Measurements from ENCODE around the gene SEC14L6.

SEC14L6 gene

DNA sequence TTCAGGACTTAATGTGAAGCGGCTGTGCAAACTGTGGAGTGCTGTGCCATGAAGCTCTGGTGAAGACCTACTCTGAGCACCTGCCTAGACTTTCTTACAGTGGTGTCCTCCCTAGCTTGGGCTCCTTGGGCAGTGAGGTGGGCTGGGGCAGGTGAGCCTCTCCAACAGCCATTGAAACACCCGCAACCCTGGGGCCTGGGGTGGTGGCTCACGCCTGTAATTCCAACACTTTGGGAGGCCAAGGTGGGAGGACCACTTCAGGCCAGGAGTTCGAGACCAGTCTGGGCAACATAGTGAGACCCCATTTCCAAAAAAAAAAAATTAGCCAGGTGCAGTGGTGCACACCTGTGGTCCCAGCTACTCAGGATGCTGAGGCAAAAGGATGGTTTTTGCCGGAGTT, 60.4 kb downstream of the SEC14L6 start:
- DNase-seq = no peak
- Mint-ChIP-seq H3K9me3 (no peaks in the 10 kb centered on the region), H3K27ac (no peak overlapping the region), H3K4me3 (no peak overlapping the region), H3K36me3 (no peaks in the 10 kb centered on the region), H3K27me3 (peaks cover 29% of the 10 kb centered on the region), H3K4me1 (no peaks in the 10 kb centered on the region)
- CTCF ChIA-PET = interaction anchor here (0.6 to 5.2 kb wide), 9 partner anchors 11 to 188 kb away, joined by 3 to 57 read pairs (median 3); partner anchors contain the start of gene RNF215

DNA sequence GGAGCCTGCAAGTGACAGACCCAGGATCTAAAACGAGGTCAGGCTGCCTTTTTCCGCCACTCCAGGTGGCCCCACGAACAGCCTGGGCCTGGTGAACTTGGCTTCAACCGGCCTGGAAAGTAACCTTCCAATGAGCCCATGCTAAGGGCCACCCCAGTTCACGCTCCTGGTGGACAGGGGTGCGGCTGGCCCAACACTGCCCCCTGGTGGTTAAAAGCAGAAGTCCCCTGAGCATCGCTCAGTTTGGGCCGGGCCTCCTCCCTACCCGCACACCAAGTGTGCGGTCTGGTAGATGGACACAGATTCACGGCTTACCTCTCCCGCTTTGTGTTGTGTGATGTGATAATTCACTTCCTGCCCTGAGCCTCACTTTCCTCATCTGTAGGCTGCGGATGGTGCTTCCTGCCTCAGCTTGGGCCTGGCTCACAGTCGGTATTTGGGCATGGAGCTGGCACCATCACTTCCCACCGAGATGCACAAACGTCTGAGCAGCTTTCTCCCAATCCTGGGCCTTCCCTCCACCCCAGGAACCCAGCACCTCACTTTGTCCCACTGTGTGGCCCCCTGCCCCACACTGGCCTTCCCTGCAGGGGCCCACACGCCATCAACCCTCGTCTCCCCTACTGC, 61.1 kb downstream of the SEC14L6 start:
- Mint-ChIP-seq H3K4me1 (no peaks in the 10 kb centered on the region), H3K4me3 (no peak overlapping the region), H3K36me3 (no peaks in the 10 kb centered on the region), H3K9me3 (no peaks in the 10 kb centered on the region), H3K27ac (no peak overlapping the region), H3K27me3 (peaks cover 24% of the 10 kb centered on the region)
- CTCF ChIA-PET = interaction anchor here (0.6 to 5.2 kb wide), 8 partner anchors 11 to 188 kb away, joined by 3 to 57 read pairs (median 3); partner anchors contain the start of gene RNF215
- peak; percentile 83 for DNase-seq

DNA sequence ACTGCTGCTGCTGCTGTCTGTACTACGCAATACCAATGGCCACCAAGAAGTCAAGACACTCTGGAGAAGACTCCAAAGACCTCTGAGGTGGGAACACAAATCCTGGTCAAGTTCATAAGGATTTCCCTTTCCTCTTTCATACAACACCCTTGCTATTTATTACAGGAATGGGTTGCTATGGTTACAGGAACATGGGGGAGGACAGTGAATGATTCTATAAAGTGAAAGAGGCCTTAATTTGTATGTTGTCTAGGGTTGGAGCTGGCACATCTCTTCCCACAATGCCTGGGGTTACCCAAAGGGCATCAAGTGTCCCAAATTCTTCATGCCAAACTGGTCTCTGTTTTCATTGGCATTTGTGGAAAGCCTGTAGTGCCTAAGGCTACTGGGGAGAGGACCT, 63.4 kb downstream of the SEC14L6 start:
- peaks cover 19% of the 10 kb centered on the region for H3K27me3 Mint-ChIP-seq
- no peaks in the 10 kb centered on the region for H3K4me1 Mint-ChIP-seq
- no peak overlapping the region for H3K27ac Mint-ChIP-seq
- H3K4me3 Mint-ChIP-seq = no peak overlapping the region
- no peak for DNase-seq
- CTCF ChIA-PET = interaction anchor here (0.7 to 5.2 kb wide), 5 partner anchors 8 to 773 kb away, joined by 3 to 57 read pairs (median 4); no protein-coding TSS in a partner anchor
- no peaks in the 10 kb centered on the region for H3K9me3 Mint-ChIP-seq
- H3K36me3 Mint-ChIP-seq = no peaks in the 10 kb centered on the region

DNA sequence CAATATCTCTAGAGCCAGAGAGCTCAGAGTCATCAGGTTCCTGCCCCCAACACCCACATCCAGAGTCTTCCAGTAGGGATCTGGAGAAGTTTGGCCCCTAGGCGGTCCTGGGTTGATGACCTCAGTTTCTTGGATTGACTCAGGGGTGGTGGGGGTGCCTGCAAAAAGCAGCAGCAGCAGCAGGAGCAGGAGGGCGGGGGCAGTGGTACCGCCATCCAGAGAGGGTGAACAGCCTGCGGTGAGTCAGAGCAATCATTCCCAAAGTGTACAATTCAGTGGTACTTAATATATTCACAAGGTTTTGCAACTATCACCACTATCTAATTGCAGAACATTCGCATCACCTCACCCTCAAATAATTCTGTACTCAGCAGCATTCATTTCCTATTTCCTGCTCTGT, 64.8 kb downstream of the SEC14L6 start:
- Mint-ChIP-seq H3K27me3 (peaks cover 26% of the 10 kb centered on the region), H3K4me3 (no peak overlapping the region), H3K4me1 (no peaks in the 10 kb centered on the region), H3K27ac (no peak overlapping the region), H3K36me3 (no peaks in the 10 kb centered on the region), H3K9me3 (no peaks in the 10 kb centered on the region)
- CTCF ChIA-PET = no interaction called here
- DNase-seq = no peak

DNA sequence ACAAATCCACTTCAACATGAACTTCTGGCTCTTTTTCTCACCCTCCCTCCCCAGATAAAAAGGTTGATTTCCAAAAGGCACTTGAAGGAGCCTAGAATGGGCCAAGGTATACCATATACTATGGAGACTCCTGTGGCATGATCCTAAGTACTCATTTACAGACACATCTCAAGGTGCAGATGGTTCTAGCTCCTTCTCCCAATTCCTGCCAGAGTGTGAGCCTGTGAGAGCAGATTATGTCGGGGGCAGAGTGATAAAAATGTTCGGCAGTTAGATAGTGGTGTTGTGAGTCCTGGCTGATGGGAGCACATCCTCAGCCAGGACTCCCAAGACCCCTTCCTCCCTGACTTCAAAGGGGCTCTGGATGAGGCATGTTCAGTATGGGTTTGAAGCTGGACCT, 66.6 kb downstream of the SEC14L6 start:
- Mint-ChIP-seq H3K27ac (no peak overlapping the region), H3K36me3 (no peaks in the 10 kb centered on the region), H3K4me1 (no peaks in the 10 kb centered on the region), H3K9me3 (no peaks in the 10 kb centered on the region), H3K4me3 (no peak overlapping the region), H3K27me3 (peaks cover 40% of the 10 kb centered on the region)
- DNase-seq = no peak
- CTCF ChIA-PET = interaction anchor here (1.4 to 1.6 kb wide), 2 partner anchors 36 to 89 kb away, joined by 3 to 5 read pairs; no protein-coding TSS in a partner anchor

DNA sequence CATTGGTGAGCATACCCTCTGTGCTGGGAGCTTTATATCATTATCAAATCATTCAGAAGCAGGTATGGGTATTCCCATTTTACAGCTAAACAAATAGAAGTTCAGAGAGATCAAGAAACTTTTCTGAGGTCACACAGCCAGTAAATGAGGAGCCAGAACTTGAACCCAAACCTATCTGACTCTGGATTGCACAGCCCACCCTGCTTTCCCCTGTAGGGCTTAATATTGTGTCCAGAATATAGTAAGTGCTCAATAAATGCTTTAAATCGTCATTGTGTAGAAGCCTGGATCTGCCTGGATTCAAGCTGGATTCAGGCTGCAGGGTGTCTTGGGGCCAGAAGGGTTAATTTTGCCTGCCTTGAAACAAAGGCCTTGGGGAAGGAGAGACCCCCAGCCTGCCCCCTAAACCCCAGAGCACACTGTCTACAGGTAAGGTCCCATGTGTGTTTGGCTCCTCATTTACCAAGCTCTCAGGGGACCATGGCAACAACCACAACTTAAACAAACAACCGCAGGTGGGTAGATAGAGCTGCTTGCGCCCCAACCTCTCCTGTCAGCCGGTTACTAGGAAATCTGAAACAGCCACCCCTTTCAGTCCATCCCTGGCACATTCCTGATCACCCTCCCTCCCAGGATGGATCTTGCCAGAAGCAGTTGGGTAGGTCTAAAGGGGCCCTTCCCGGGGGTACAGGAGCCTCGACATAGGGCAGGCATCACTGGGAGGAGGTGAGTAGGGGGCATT, 71.7 kb downstream of the SEC14L6 start:
- Mint-ChIP-seq H3K9me3 (no peaks in the 10 kb centered on the region), H3K27me3 (peaks cover 55% of the 10 kb centered on the region), H3K4me3 (no peak overlapping the region), H3K4me1 (peaks cover 9% of the 10 kb centered on the region), H3K27ac (no peak overlapping the region), H3K36me3 (no peaks in the 10 kb centered on the region)
- CTCF ChIA-PET = interaction anchor here (1.2 to 1.9 kb wide), 2 partner anchors 9 to 11 kb away, joined by 3 to 5 read pairs; no protein-coding TSS in a partner anchor
- DNase-seq = peak; percentile 38

DNA sequence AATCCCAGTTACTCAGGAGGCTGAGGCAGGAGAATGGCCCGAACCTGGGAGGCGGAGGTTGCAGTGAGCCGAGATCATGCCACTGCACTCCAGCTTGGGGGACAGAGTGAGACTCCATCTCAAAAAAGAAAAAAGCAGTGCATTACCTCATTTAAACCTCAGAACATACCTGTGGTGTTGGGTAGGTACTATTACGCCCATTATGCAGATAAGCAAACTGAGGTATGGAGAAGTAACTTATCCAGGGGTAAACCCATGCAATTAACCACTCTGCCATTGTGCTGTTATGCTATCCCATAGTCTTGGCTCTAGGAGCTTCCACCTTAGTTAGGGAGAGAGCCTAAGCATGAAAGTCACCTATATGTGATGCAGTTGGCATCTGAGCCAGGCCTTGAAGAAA, 72.4 kb downstream of the SEC14L6 start:
- H3K4me1 Mint-ChIP-seq = peaks cover 9% of the 10 kb centered on the region
- no peak overlapping the region for H3K4me3 Mint-ChIP-seq
- CTCF ChIA-PET = interaction anchor here (1.2 kb wide), 1 partner anchor 12 kb away, joined by 3 read pairs; no protein-coding TSS in a partner anchor
- no peak for DNase-seq
- H3K36me3 Mint-ChIP-seq = no peaks in the 10 kb centered on the region
- peaks cover 55% of the 10 kb centered on the region for H3K27me3 Mint-ChIP-seq
- H3K9me3 Mint-ChIP-seq = no peaks in the 10 kb centered on the region
- no peak overlapping the region for H3K27ac Mint-ChIP-seq

DNA sequence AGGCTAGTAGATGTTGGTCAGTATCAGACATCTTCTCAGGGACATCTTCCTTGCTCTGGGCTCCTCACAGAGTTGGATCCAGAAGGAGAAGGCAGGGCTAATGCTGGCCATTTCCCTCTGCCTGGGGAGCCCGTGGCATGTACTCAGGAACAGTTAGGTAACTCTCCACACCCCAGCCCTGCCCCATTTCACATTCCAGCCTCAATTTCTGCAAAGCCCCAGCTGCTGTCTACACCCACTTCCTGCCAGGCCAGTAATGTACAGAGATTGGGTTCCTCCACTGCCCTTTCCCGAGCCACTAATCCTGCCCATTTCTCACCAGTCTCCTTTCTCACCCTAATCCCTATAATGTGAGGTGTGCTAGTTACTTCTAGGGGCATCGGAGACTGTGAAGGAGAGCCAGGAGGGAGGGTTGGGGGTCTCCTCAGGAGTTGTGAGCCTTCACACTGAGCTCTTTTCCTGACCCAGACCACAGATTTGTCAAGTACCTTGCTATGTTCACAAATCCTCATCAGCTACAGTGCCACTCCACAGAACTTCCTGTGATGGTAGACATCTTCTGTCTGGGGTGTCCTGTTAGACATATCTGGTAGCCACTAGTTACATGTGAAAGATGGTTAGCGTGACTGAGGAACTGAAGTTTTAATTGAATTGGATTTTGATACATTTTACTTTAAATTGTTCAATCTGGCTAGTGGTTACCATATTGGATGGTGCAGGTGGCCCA, 73.4 kb downstream of the SEC14L6 start:
- CTCF ChIA-PET = interaction anchor here (0.6 kb wide), 1 partner anchor 10 kb away, joined by 3 read pairs; no protein-coding TSS in a partner anchor
- Mint-ChIP-seq H3K27ac (no peak overlapping the region), H3K9me3 (no peaks in the 10 kb centered on the region), H3K27me3 (peaks cover 62% of the 10 kb centered on the region), H3K4me3 (no peak overlapping the region), H3K4me1 (peaks cover 9% of the 10 kb centered on the region), H3K36me3 (no peaks in the 10 kb centered on the region)
- DNase-seq = no peak
